Esophagus muscularis mucosa (tissue), 4 donors: Measurements from ENCODE around the gene FBXW5. TPM values are rescaled to one million over a fixed set of nuclear protein-coding genes. Genes with fewer than 3 reads are reported as not detected.

Source experiments
- DNase-seq: peaks from one replicate; pipeline ENCODE4 v3.0.0-alpha.2; 2017; ENCODE audit errors: extremely low spot score
- H3K27ac ChIP-seq, 4 donors: fragments of 200-600 bp; sonication (generic); replicated peaks in 1 of 4; 1 replicate in 3 of 4; 2 replicates in 1 of 4; pipeline ENCODE4 v1.5.1; 2016 to 2019; ENCODE audit warnings: mild to moderate bottlenecking in 1 of 4
- H3K27me3 ChIP-seq, 4 donors: fragments of 200-600 bp; sonication (generic); one replicate each; pipeline versions ENCODE4 v1.5.1 to v1.6.0; 2016 to 2019
- H3K36me3 ChIP-seq, 4 donors: fragments of 200-600 bp; sonication (generic); one replicate each; pipeline ENCODE4 v1.5.1; 2016 to 2019
- H3K4me1 ChIP-seq, 4 donors: fragments of 200-600 bp; sonication (generic); one replicate each; pipeline ENCODE4 v1.5.1; 2016 to 2019
- H3K4me3 ChIP-seq, 4 donors: fragments of 200-600 bp; sonication (generic); 1 replicate in 2 of 4; 2 replicates in 2 of 4; pipeline ENCODE4 v1.5.1; 2016 to 2019; ENCODE audit warnings: mild to moderate bottlenecking in 4 of 4, moderate library complexity in 1 of 4
- H3K9me3 ChIP-seq, 4 donors: fragments of 200-600 bp; sonication (generic); 1 replicate in 3 of 4; 2 replicates in 1 of 4; pipeline ENCODE4 v1.5.1; 2016 to 2019
- EP300 ChIP-seq: sonication (generic); formaldehyde crosslinking; IDR thresholded peaks from one replicate; pipeline ENCODE4 v1.6.1; 2017; ENCODE audit warnings: antibody characterized with exemption
- POLR2A ChIP-seq: fragments of 450-650 bp; IDR thresholded peaks from one replicate; pipeline ENCODE4 v1.6.1; 2017; ENCODE audit warnings: antibody characterized with exemption, moderate library complexity, mild to moderate bottlenecking, low read depth
- POLR2AphosphoS5 ChIP-seq, 2 donors: sonication (generic); formaldehyde crosslinking; IDR thresholded peaks; one replicate each; pipeline ENCODE4 v1.6.1; 2017; ENCODE audit warnings: antibody characterized with exemption in 2 of 2
- WGBS: methylation state at CpG from one replicate; pipeline ENCODE4 v1.1.5; 2018; 5-methylcytosine and 5-hydroxymethylcytosine counted together
- intact Hi-C: fragments of 100-400 bp; cut with DNase I; formaldehyde crosslinking; loops from one replicate; pipeline ENCODE4 v1.15.1; 2023
- total RNA-seq, 4 donors: library from RNA; depleted of rRNA; stranded (reverse); fragments of >200 nt; gene quantifications; one replicate each; pipeline versions ENCODE4 v1.1.0 to v1.2.1, GENCODE V29; 2016
- TF ChIP-seq, protein P1 (sequence below), 3 experiments: fragments of 200-600 bp in 2 of 3; fragments of 450-650 bp in 1 of 3; sonication (generic) in 2 of 3; IDR thresholded peaks; one replicate each; pipeline ENCODE4 v1.5.1; 2017 to 2019; ENCODE audit warnings: antibody characterized with exemption in 3 of 3, mild to moderate bottlenecking in 2 of 3, moderate library complexity in 1 of 3

Gene FBXW5
- total RNA-seq, 4 donors from 2014 or later: 238 to 303 (median 267) TPM

DNA sequence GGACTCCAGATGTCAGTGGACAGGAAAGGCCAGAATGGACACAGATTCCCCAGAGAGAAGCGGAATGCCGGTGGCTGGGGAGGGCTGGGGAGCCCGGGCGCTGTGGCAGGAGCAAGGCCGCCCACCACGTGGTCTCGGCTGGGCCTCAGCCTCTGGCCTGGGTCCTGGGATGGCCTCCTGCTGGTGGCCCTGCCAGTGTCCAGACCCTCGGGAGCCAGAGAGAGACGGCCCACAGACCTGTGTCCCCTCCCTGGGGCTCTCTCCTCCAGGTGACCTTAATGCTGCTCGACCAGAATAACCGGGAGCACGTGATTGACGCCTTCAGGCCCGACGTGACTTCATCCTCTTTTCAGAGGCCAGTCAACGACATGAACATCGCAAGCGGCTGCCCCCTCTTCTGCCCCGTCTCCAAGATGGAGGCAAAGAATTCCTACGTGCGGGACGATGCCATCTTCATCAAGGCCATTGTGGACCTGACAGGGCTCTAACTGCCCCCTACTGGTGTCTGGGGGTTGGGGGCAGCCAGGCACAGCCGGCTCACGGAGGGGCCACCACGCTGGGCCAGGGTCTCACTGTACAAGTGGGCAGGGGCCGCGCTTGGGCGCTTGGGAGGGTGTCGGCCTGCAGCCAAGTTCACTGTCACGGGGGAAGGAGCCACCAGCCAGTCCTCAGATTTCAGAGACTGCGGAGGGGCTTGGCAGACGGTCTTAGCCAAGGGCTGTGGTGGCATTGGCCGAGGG is 19.0 kb downstream of the FBXW5 start:
- Histone ChIP-seq H3K4me1 (peaks cover 5 to 51% (median 10%) of the 10 kb centered on the region in 4 donors), H3K9me3 (no peaks in the 10 kb centered on the region), H3K4me3 (no peak overlapping the region), H3K36me3 (peaks cover 14 to 66% (median 39%) of the 10 kb centered on the region in 4 donors), H3K27ac (no peak overlapping the region), H3K27me3 (no peaks in the 10 kb centered on the region)
- TF ChIP-seq POLR2A (no peak), POLR2AphosphoS5 (IDR thresholded peaks at IDR 0.05) (no peak), EP300 (no peak)
- TF ChIP-seq, protein P1, sequence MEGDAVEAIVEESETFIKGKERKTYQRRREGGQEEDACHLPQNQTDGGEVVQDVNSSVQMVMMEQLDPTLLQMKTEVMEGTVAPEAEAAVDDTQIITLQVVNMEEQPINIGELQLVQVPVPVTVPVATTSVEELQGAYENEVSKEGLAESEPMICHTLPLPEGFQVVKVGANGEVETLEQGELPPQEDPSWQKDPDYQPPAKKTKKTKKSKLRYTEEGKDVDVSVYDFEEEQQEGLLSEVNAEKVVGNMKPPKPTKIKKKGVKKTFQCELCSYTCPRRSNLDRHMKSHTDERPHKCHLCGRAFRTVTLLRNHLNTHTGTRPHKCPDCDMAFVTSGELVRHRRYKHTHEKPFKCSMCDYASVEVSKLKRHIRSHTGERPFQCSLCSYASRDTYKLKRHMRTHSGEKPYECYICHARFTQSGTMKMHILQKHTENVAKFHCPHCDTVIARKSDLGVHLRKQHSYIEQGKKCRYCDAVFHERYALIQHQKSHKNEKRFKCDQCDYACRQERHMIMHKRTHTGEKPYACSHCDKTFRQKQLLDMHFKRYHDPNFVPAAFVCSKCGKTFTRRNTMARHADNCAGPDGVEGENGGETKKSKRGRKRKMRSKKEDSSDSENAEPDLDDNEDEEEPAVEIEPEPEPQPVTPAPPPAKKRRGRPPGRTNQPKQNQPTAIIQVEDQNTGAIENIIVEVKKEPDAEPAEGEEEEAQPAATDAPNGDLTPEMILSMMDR (IDR thresholded peaks at IDR 0.05): no peak
- 69% methylated on average over 19 of the region's 33 CpGs for WGBS
- intact Hi-C loops: no loop called here
- no peak for DNase-seq

DNA sequence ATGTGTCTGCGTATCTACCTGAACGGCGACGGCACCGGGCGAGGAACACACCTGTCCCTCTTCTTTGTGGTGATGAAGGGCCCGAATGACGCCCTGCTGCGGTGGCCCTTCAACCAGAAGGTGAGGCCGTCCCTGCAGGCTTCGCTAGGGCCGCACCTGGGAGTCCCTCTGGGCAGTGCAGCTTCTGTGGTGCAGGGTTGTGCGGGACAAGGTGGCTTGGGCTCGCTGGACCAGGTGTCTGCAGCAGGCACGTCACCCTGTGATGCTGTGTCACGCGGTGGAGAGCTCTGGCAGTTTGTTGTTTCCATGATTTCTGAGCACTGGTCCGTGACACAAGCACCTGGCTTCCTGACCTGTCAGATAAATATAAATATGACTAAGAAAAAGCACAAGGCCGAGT is 20.7 kb downstream of the FBXW5 start:
- Histone ChIP-seq H3K9me3 (no peaks in the 10 kb centered on the region), H3K4me1 (peaks cover 5 to 42% (median 10%) of the 10 kb centered on the region in 4 donors), H3K27ac (no peak overlapping the region), H3K36me3 (peaks cover 25 to 79% (median 52%) of the 10 kb centered on the region in 4 donors), H3K27me3 (no peaks in the 10 kb centered on the region), H3K4me3 (no peak overlapping the region)
- 98% methylated on average over 19 of the region's 19 CpGs for WGBS
- intact Hi-C loops: no loop called here
- TF ChIP-seq POLR2A (no peak), POLR2AphosphoS5 (IDR thresholded peaks at IDR 0.05) (no peak), EP300 (no peak)
- TF ChIP-seq, protein P1 (IDR thresholded peaks at IDR 0.05): no peak
- no peak for DNase-seq

GRCh38 chr9:136922540-136922939 is 22.0 kb downstream of the FBXW5 start:
- intact Hi-C loops: no loop called here
- no peak for DNase-seq
- Histone ChIP-seq H3K36me3 (peaks cover 27 to 83% (median 58%) of the 10 kb centered on the region in 4 donors), H3K9me3 (no peaks in the 10 kb centered on the region), H3K27ac (no peak overlapping the region), H3K4me3 (no peak overlapping the region), H3K27me3 (no peaks in the 10 kb centered on the region), H3K4me1 (peaks cover 5 to 30% (median 10%) of the 10 kb centered on the region in 4 donors)
- TF ChIP-seq POLR2AphosphoS5 (IDR thresholded peaks at IDR 0.05) (no peak), POLR2A (no peak), EP300 (no peak)
- TF ChIP-seq, protein P1 (IDR thresholded peaks at IDR 0.05): no peak
- 91% methylated on average over 18 of the region's 19 CpGs for WGBS

- Histone ChIP-seq H3K4me3 (no peak overlapping the region), H3K27ac (no peak overlapping the region), H3K27me3 (no peaks in the 10 kb centered on the region), H3K36me3 (peaks cover 35 to 84% (median 63%) of the 10 kb centered on the region in 4 donors), H3K9me3 (no peaks in the 10 kb centered on the region), H3K4me1 (peaks cover 5 to 29% (median 10%) of the 10 kb centered on the region in 4 donors)
- intact Hi-C loops: no loop called here
- DNase-seq: no peak
- 69% methylated on average over 3 of the region's 10 CpGs for WGBS
- no peak for TF ChIP-seq POLR2AphosphoS5 (IDR thresholded peaks at IDR 0.05)
Measured at GRCh38 chr9:136921718-136922117, 22.8 kb downstream of the FBXW5 start.

DNA sequence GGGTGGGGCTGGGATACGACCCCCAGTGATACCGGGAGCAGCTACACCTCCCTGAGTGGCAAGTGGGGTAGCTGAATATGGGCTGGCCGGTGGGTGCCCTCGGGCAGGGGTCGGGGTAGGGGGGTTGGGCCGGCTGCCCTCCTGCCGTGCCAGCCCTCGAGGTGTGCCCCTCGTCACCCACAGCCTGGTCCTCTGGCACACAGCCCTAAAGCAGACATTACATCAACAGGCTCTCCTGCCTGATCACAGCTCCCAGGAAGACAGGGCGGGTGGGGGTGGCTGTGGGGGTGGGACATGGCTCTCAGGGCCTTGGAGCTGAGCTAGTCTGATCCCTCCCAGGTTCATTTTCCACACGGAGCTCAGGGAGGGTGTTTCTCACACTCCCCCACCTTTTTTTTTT is 23.2 kb downstream of the FBXW5 start:
- Histone ChIP-seq H3K9me3 (no peaks in the 10 kb centered on the region), H3K4me1 (peaks cover 5 to 29% (median 10%) of the 10 kb centered on the region in 4 donors), H3K27me3 (no peaks in the 10 kb centered on the region), H3K36me3 (peaks cover 36 to 84% (median 63%) of the 10 kb centered on the region in 4 donors), H3K27ac (no peak overlapping the region), H3K4me3 (no peak overlapping the region)
- TF ChIP-seq EP300 (no peak), POLR2A (no peak), POLR2AphosphoS5 (IDR thresholded peaks at IDR 0.05) (no peak)
- TF ChIP-seq, protein P1 (IDR thresholded peaks at IDR 0.05): no peak
- intact Hi-C loops: no loop called here
- no peak for DNase-seq
- 59% methylated on average over 4 of the region's 11 CpGs for WGBS
